GM18868 (cell line): ENCODE results near the gene FHIT.

Experiments
- ATAC-seq: cut with Tn5 transposase; IDR thresholded peaks from one replicate; pipeline ENCODE4 v1.9.1; 2021; ENCODE audit warnings: mild to moderate bottlenecking, moderate library complexity; ENCODE audit not compliant: unreplicated experiment

The FHIT gene

GRCh38 chr3:60531759-60532158 is 719.5 kb downstream of the FHIT start:
- ATAC-seq = no peak

- ATAC-seq = no peak
Measured at GRCh38 chr3:60528651-60529050, 722.6 kb downstream of the FHIT start.

DNA sequence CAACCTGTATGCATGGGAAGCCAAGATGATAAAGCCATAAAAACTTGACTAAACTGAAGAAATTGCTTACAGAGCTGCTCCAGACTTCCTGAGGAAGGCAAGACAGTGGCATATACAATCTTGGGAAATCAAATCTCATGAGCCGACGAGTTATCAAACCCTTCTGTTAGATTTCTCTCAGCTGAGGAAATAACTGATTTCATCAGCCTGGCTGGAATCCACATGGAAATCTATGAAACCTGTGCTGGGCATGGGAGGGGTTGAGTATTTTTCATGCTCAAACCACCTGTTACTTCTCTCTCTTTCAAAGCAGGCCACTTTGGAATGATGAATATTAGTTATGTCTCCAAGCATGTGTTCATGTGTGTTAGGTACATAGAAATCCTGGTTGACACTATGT is 727.7 kb downstream of the FHIT start:
- no peak for ATAC-seq

DNA sequence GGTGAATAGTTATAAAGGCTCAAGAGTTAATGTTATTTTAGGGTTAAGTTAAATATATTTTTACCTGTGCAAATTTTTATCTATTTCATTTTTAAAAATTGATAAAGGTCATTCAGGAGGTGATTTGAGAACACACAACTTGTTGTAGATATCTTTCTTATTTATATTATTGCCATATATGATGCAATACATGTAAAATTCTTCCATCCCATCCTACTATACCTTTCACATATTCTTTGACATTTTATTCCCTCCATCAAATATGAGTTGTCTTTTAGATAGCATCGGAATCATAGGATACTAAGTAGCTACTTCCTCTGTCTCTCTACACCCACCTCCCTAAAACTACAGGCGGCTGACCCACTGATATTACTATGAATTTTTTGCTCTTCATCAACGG is 734.1 kb downstream of the FHIT start:
- ATAC-seq = no peak

DNA sequence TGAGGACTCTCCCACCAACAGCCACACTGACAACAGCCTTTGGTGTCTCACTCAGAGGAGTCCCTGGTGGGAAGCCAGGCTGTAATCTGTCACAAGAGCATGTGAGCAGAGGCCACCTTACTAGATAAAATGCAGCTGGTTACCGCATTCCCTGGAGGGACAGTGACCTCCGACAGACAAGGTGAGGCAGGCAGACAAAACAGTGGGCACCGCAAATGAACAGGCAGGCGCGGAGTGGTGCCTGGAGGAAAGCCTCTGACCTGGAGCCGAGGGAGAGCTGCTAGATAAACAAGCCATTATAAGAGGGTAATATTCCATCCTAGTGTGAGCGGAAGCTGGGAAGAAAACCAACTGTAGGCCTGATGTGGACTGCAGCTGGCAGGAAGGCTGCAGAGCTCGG is 736.4 kb downstream of the FHIT start:
- ATAC-seq = no peak

- ATAC-seq = no peak
Measured at GRCh38 chr3:60514085-60514649, 737.1 kb downstream of the FHIT start.

DNA sequence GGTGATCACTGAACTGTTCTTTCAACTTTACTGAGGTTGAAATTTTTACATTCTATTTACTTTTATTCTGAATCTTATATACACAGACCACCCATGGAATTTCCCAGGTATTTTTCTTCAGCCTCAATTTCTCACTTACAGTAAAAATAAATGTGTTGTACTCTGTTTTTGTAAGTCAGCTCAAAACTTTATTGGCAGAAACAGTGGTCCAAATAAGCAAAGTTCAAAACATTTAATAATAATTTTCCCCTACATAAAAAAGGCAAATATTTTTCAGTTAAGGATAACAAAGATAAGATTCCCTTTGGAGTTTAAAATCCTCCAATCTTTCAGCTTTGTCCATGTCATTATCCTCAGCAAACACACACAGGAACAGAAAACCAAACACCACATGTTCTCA is 738.0 kb downstream of the FHIT start:
- ATAC-seq = no peak

DNA sequence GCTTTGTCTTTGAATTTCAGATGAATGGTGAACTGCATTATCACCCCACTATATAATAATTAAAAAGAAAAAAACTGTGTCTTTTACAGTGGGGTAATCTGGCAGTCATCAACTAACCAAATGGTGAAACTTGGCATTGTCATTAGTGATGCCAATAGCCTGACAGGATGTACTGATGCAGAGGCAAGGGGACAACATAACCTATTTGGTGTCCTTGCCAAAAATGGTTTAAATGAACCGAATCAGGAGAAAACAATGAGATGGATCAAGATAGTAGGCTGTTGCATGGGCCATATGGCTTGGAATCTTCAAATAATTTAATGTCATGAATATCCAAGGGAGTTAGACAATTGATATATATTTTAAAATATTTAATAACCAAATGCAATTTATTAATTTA is 738.7 kb downstream of the FHIT start:
- no peak for ATAC-seq

DNA sequence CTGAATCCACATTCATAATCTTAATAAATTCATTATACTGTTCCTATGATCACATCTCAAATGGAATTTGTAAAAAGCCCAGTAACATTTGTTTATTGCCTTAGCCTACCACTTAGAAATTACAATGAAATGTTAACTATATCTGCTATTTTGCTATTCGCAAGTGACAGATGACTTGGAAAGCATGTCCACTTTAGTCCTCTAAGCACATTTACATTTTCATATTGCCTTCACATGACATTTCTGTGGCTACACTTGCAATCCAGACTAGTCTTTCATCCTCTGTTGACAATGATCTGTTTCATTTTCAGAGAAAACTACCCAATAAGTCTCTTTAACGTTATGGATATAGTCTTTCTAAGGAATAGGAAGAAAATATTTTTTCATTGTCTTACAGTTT is 741.8 kb downstream of the FHIT start:
- no peak for ATAC-seq

GRCh38 chr3:60504827-60505457 is 746.3 kb downstream of the FHIT start:
- no peak for ATAC-seq

- ATAC-seq = no peak
Measured at GRCh38 chr3:60501314-60501713, 749.9 kb downstream of the FHIT start.

GRCh38 chr3:60497902-60498301 is 753.4 kb downstream of the FHIT start:
- no peak for ATAC-seq

- no peak for ATAC-seq
Measured at GRCh38 chr3:60490992-60491391, 760.3 kb downstream of the FHIT start.

DNA sequence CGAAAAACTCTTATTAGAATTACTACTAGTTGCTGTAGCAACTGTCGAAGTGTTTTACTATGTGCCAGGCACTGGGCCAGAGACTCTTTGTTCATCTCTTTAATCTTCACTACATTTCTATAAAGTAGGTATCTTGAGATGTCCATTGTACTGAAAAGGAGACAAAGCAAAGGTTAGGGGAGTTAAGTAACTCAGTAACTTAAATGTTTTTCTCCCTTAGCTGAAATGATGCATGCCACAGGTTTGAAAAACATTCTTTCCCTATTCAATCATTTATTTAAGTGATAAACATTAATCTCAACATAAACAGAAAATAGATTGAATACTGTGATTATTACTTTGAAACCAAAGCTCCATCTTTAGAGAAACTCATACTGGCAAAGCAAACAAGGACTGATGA is 776.2 kb downstream of the FHIT start:
- ATAC-seq = no peak

DNA sequence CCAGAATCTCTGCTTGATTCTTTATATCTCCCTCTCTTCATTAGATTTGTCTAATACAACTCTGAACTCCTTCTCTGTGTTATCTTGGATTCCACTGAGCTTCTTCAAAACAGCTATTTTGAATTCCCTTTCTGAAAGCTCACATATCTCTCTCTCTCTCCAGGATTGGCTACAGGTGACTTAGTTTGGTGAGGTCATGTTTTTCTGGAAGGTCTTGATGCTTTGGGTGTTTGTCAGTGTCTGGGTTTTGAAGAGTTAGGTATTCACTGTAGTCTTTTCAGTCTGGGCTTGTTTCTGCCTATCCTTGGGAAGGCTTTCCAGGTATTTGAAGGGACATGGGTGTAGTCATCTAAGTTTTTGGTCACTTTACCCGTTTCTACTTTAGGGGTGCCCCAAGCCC is 781.8 kb downstream of the FHIT start:
- no peak for ATAC-seq

DNA sequence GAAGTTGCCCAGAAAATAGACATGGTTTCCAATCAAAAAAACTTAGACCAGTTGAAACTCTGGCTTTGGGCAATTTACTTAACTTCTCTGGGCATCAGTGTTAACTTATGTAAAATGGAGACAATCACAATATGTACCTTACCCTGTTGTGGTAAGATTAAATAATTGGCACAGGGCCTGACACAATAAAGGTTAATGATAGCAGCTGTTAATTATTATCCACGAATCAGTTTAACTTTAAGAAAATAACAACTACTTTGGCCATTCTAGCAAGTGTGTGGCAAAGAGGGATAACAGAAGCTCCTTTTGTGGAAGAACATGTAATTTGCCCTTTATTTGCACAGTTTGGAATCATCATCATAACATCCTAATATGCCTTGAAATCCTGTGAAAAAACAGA is 787.6 kb downstream of the FHIT start:
- no peak for ATAC-seq

DNA sequence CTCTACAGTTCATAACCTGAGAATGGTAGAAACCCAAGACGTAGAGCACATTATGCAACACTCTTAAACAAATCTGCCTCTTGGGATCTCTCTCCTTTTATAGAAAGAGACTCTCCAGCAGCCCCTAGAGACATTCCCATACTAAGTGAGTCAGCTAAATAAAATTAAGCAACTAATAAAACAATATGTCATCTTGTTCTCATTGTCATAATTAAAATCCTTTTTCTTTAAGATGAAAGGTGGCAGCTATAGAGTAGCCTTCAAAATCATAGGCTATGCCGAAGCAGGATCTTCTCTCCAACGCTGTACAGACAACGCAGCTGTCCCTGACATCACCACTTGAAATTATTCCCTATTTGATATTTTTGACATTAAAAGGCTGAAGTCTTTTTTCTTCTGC is 790.0 kb downstream of the FHIT start:
- ATAC-seq = no peak

GRCh38 chr3:60456180-60456579 is 795.1 kb downstream of the FHIT start:
- ATAC-seq = no peak

- no peak for ATAC-seq
Measured at GRCh38 chr3:60453326-60453725, 797.9 kb downstream of the FHIT start.

GRCh38 chr3:60448696-60449095 is 802.6 kb downstream of the FHIT start:
- no peak for ATAC-seq

GRCh38 chr3:60445446-60445845 is 805.8 kb downstream of the FHIT start:
- ATAC-seq = no peak

GRCh38 chr3:60444898-60445437 is 806.3 kb downstream of the FHIT start:
- ATAC-seq = no peak

- no peak for ATAC-seq
Measured at GRCh38 chr3:60440869-60441268, 810.4 kb downstream of the FHIT start.
